Measurements from ENCODE around the gene CBR4. TPM values are rescaled to one million over a fixed set of nuclear protein-coding genes. Genes with fewer than 3 reads are reported as not detected.

The CBR4 gene
- total and polyA plus RNA-seq, 2 experiments from 2014 or later = 36.9 to 38.1 TPM

- TF ChIP-seq ETS1 (IDR thresholded peaks at IDR 0.05) (no peak), EZH2phosphoT487 (IDR thresholded peaks at IDR 0.05; ENCODE audit: unreplicated experiment) (no peak)
Measured at GRCh38 chr4:168981942-168982341, 28.1 kb downstream of the CBR4 start (continued).

- peaks cover 55% of the 10 kb centered on the region for H3K36me3 Mint-ChIP-seq (ENCODE audit: low read depth)
- no peaks in the 10 kb centered on the region for H3F3A ChIP-seq (replicated peaks; ENCODE audit: low read depth)
- H3K27ac ChIP-seq (ENCODE audit: low read depth) = no peak overlapping the region
- ATAC-seq (no peak), DNase-seq (ENCODE audit: low spot score) (no peak)
- H3K4me3 ChIP-seq = no peak overlapping the region
- no peaks in the 10 kb centered on the region; the same call in 1 of the 2 replicates for H3K9me2 ChIP-seq (ENCODE audit: insufficient read depth)
- H3K4me2 ChIP-seq = no peak overlapping the region
- H3K79me2 ChIP-seq (replicated peaks; ENCODE audit: insufficient read depth) = peaks cover 20% of the 10 kb centered on the region
- 0 out of 2 replicates have a peak, but pooled peaks cover 5% of the 10 kb centered on the region for H3K36me3 ChIP-seq (ENCODE audit: insufficient read depth)
- H4K20me1 ChIP-seq (replicated peaks; ENCODE audit: insufficient read depth) = no peaks in the 10 kb centered on the region; the same call in 1 of the 2 replicates
- no peak overlapping the region for H2AFZ ChIP-seq
- H3K27me3 ChIP-seq (ENCODE audit: insufficient read depth) = no peaks in the 10 kb centered on the region
- peaks cover 19% of the 10 kb centered on the region; the same call in 2 of the 3 replicates for H3K9me3 Mint-ChIP-seq
- peaks cover 4% of the 10 kb centered on the region for H3K27me3 Mint-ChIP-seq (ENCODE audit: insufficient read depth, low read depth, poor library complexity)
- no peak overlapping the region for H3K4me3 Mint-ChIP-seq
- H3K4me1 ChIP-seq (ENCODE audit: insufficient read depth) = no peaks in the 10 kb centered on the region
- no peak overlapping the region for H3K27ac Mint-ChIP-seq
- H3K4me1 Mint-ChIP-seq = peaks cover 9% of the 10 kb centered on the region
- no peak for TF ChIP-seq CTCF (conservative IDR thresholded peaks at IDR 0.05; ENCODE audit: low read depth in 2 of 2)
- no peak for TF ChIP-seq POLR2AphosphoS5 (IDR thresholded peaks at IDR 0.05; ENCODE audit: low read depth)
- no peak for TF ChIP-seq NANOG (IDR thresholded peaks at IDR 0.05; ENCODE audit: borderline replicate concordance)
- TF ChIP-seq CREB1 (CRISPR knock-in tag; IDR thresholded peaks at IDR 0.05; ENCODE audit: low read depth) = no peak
- TF ChIP-seq REST (IDR thresholded peaks at IDR 0.05; ENCODE audit: unreplicated experiment) = no peak
- TF ChIP-seq ZNF462 (CRISPR knock-in tag; IDR thresholded peaks at IDR 0.05) = no peak
- TF ChIP-seq ZNF114 (CRISPR knock-in tag; IDR thresholded peaks at IDR 0.05) = no peak
- TF ChIP-seq EZH2 (IDR thresholded peaks at IDR 0.05; ENCODE audit: low read depth, unreplicated experiment) = no peak
- no peak for TF ChIP-seq ETS1 (IDR thresholded peaks at IDR 0.05)
- TF ChIP-seq ZNF331 (CRISPR knock-in tag; IDR thresholded peaks at IDR 0.05; ENCODE audit: low read depth) = no peak
- no peak for TF ChIP-seq JUNB (IDR thresholded peaks at IDR 0.05; ENCODE audit: unreplicated experiment)
Measured at GRCh38 chr4:168981460-168981859, 28.6 kb downstream of the CBR4 start.

Data from GM23338 (cell line).